Motor neuron (in vitro differentiated cells): ENCODE results near the gene TIMP2. TPM values are rescaled to one million over a fixed set of nuclear protein-coding genes. Genes with fewer than 3 reads are reported as not detected.
"Not testable (repeated sequence)": the region's sequence is repeated elsewhere in the genome, so short reads cannot be mapped to it uniquely, and the experiment has no call there.

Experiments
- ATAC-seq, 8 experiments: fragments of 200-7000 bp; cut with Tn5 transposase; replicated peaks in 6 of 8; 2 replicates each; pipeline ENCODE4 v1.8.0; 2021; ENCODE audit warnings: mild to moderate bottlenecking in 8 of 8, moderate library complexity in 8 of 8
- H3K27ac ChIP-seq, 2 donors: fragments of 250-450 bp; sonication (Bioruptor Pico); 2 replicates each; pipeline ENCODE4 v1.9.0; 2021; ENCODE audit warnings: antibody characterized with exemption in 2 of 2, mild to moderate bottlenecking in 2 of 2, moderate library complexity in 1 of 2
- H3K4me1 ChIP-seq, 2 donors: fragments of 250-450 bp; sonication (Bioruptor Pico); replicated peaks in 1 of 2; 2 replicates each; pipeline ENCODE4 v1.6.1; 2021; ENCODE audit warnings: antibody characterized with exemption in 2 of 2, mild to moderate bottlenecking in 2 of 2, moderate library complexity in 1 of 2
- H3K4me3 ChIP-seq, 5 donors: fragments of 250-450 bp; sonication (Bioruptor Pico); 2 replicates each; pipeline ENCODE4 v1.9.0; 2021; ENCODE audit warnings: antibody characterized with exemption in 5 of 5, mild to moderate bottlenecking in 5 of 5, moderate library complexity in 4 of 5
- WGBS, 10 experiments: fragments of 450-650 bp; shearing (Covaris generic); methylation state at CpG; one replicate each; pipeline ENCODE4 v1.0.0; 2022; 5-methylcytosine and 5-hydroxymethylcytosine counted together
- in situ Hi-C, 9 experiments: fragments of 400-800 bp; cut with MboI; loops; one replicate each; pipeline ENCODE4 v1.15.0; 2021; ENCODE audit warnings: low sequenced_read_pairs in 9 of 9, low pct_unique_long_range_greater_than_20kb in 2 of 9; ENCODE audit not compliant: unreplicated experiment in 9 of 9
- total RNA-seq, 8 experiments: library from RNA; unstranded; fragments of 300-600 nt; gene quantifications; 2 replicates each; pipeline versions ENCODE4 v1.2.3 to v1.2.4, GENCODE V29; 2022

The TIMP2 gene
- total RNA-seq, 8 experiments from 2014 or later, result 18.8 to 246 (median 38.7) TPM

- Histone ChIP-seq H3K27ac (peak overlapping the region; percentile 82 to 92), H3K4me3 (peak overlapping the region; percentile 49 to 61 (median 52)), H3K4me1 (peaks cover 45 to 47% of the 10 kb centered on the region in 2 donors)
- 1 to 20% (median 7%) methylated on average over 2 to 13 of the region's 28 CpGs; no CpG with 5 or more reads in 7 of the 10 experiments for WGBS, 10 experiments
- peak; percentile 3 to 10 (median 6) for ATAC-seq
- in situ Hi-C loops, result no loop called here
Measured at GRCh38 chr17:78923660-78924453, 1.3 kb downstream of the TIMP2 start.

- WGBS, 10 experiments, result 0 to 95% (median 86%) methylated on average over 1 to 8 of the region's 13 CpGs; no CpG with 5 or more reads in 3 of the 10 experiments
- Histone ChIP-seq H3K27ac (no peak overlapping the region), H3K4me3 (peak overlapping the region in 3 of 5 donors; percentile 50 to 57 (median 52)), H3K4me1 (peaks cover 41 to 45% of the 10 kb centered on the region in 2 donors)
- no peak for ATAC-seq
- in situ Hi-C loops, result no loop called here
Measured at GRCh38 chr17:78922816-78923498, 2.2 kb downstream of the TIMP2 start.

GRCh38 chr17:78921437-78921971 lies 3.7 kb downstream of the TIMP2 start:
- ATAC-seq, result no peak
- peak overlapping the region in 1 of 5 donors; percentile 11 for H3K4me3 ChIP-seq
- in situ Hi-C loops, result no loop called here
- H3K27ac ChIP-seq, result peak overlapping the region in 1 of 2 donors; percentile 14
- H3K4me1 ChIP-seq, result peaks cover 41 to 45% of the 10 kb centered on the region in 2 donors
- WGBS, 10 experiments, result 0 to 100% (median 64%) methylated on average over 1 to 5 of the region's 8 CpGs; no CpG with 5 or more reads in 4 of the 10 experiments

- 52 to 100% (median 68%) methylated on average over 1 to 8 of the region's 8 CpGs; no CpG with 5 or more reads in 4 of the 10 experiments for WGBS, 10 experiments
Measured at GRCh38 chr17:78920528-78920927, 4.7 kb downstream of the TIMP2 start.

GRCh38 chr17:78919861-78920450 lies 5.2 kb downstream of the TIMP2 start:
- no peak for ATAC-seq
- H3K27ac ChIP-seq, result no peak overlapping the region
- H3K4me3 ChIP-seq, result no peak overlapping the region
- peaks cover 33 to 41% of the 10 kb centered on the region in 2 donors for H3K4me1 ChIP-seq
- in situ Hi-C loops, result no loop called here
- 53 to 97% (median 70%) methylated on average over 2 to 9 of the region's 20 CpGs; no CpG with 5 or more reads in 3 of the 10 experiments for WGBS, 10 experiments

More at GRCh38 chr17:78920528-78920927, 4.7 kb downstream of the TIMP2 start:
- in situ Hi-C loops, result no loop called here
- H3K4me1 ChIP-seq, result peaks cover 33 to 41% of the 10 kb centered on the region in 2 donors
- H3K27ac ChIP-seq, result no peak overlapping the region
- ATAC-seq, result no peak
- no peak overlapping the region for H3K4me3 ChIP-seq

GRCh38 chr17:78918979-78919378 lies 6.2 kb downstream of the TIMP2 start:
- 0 to 93% (median 83%) methylated on average over 1 to 8 of the region's 14 CpGs; no CpG with 5 or more reads in 5 of the 10 experiments for WGBS, 10 experiments
- Histone ChIP-seq H3K4me3 (no peak overlapping the region), H3K27ac (no peak overlapping the region), H3K4me1 (peaks cover 27 to 41% of the 10 kb centered on the region in 2 donors)
- ATAC-seq, result no peak
- in situ Hi-C loops, result no loop called here

GRCh38 chr17:78917451-78918275 lies 7.5 kb downstream of the TIMP2 start:
- Histone ChIP-seq H3K4me1 (peaks cover 20 to 42% of the 10 kb centered on the region in 2 donors), H3K27ac (no peak overlapping the region), H3K4me3 (no peak overlapping the region)
- no peak for ATAC-seq
- in situ Hi-C loops, result no loop called here
- WGBS, 10 experiments, result 50 to 100% (median 83%) methylated on average over 1 to 12 of the region's 21 CpGs; no CpG with 5 or more reads in 1 of the 10 experiments

- WGBS, 10 experiments, result 40 to 96% (median 88%) methylated on average over 1 to 8 of the region's 17 CpGs; no CpG with 5 or more reads in 5 of the 10 experiments
- in situ Hi-C loops, result no loop called here
- Histone ChIP-seq H3K27ac (no peak overlapping the region), H3K4me1 (peaks cover 8 to 26% of the 10 kb centered on the region in 2 donors), H3K4me3 (no peak overlapping the region)
- peak in 2 of 8 experiments; percentile 74 to 82 for ATAC-seq
Measured at GRCh38 chr17:78915872-78916632, 9.1 kb downstream of the TIMP2 start.

GRCh38 chr17:78913115-78913514 lies 12.1 kb downstream of the TIMP2 start:
- in situ Hi-C loops, result no loop called here
- H3K4me1 ChIP-seq, result peaks cover 0 to 12% of the 10 kb centered on the region in 2 donors
- WGBS, 10 experiments, result 80 to 100% (median 92%) methylated on average over 2 to 11 of the region's 15 CpGs; no CpG with 5 or more reads in 2 of the 10 experiments
- H3K4me3 ChIP-seq, result no peak overlapping the region
- ATAC-seq, result peak in 3 of 8 experiments; percentile 16 to 39 (median 16)
- peak overlapping the region in 1 of 2 donors; percentile 47 for H3K27ac ChIP-seq

GRCh38 chr17:78912082-78912481 lies 13.1 kb downstream of the TIMP2 start:
- Histone ChIP-seq H3K27ac (no peak overlapping the region), H3K4me3 (no peak overlapping the region), H3K4me1 (peaks cover 0 to 12% of the 10 kb centered on the region in 2 donors)
- no peak for ATAC-seq
- WGBS, 10 experiments, result 41 to 100% (median 100%) methylated on average over 1 to 5 of the region's 8 CpGs; no CpG with 5 or more reads in 3 of the 10 experiments
- in situ Hi-C loops, result no loop called here

- H3K4me1 ChIP-seq, result peaks cover 0 to 12% of the 10 kb centered on the region in 2 donors
- in situ Hi-C loops, ATAC-seq, H3K27ac ChIP-seq, H3K4me3 ChIP-seq: not testable (repeated sequence)
- WGBS, 10 experiments, result 80 to 100% (median 92%) methylated on average over 1 to 6 of the region's 7 CpGs; no CpG with 5 or more reads in 6 of the 10 experiments
Measured at GRCh38 chr17:78911543-78911942, 13.6 kb downstream of the TIMP2 start.
